Stimulated activated CD8-positive, alpha-beta memory T cell treated with anti-CD3 and anti-CD28 coated beads, Interleukin-12 subunit alpha, Interleukin-12 subunit beta, amount 100 ng/mL, for 1 hour (primary cell): ENCODE results near the gene SMYD5.

Experiments
- DNase-seq: peaks from one replicate; pipeline ENCODE4 v3.0.0-alpha.2; 2020; ENCODE audit warnings: low read depth

SMYD5 gene

GRCh38 chr2:73208258-73208657 lies 5.8 kb upstream of the SMYD5 start:
- no peak for DNase-seq

- no peak for DNase-seq
These were observed 4.0 kb upstream of the SMYD5 start for GRCh38 chr2:73210019-73210418.

- no peak for DNase-seq
These were observed 3.3 kb upstream of the SMYD5 start for GRCh38 chr2:73210696-73211095.

- DNase-seq, result no peak
These were observed 2.0 kb upstream of the SMYD5 start for GRCh38 chr2:73212098-73212447.

GRCh38 chr2:73212448-73213176 lies 1.4 kb upstream of the SMYD5 start:
- DNase-seq, result peak; percentile 52

- DNase-seq, result no peak
These were observed 1.2 kb downstream of the SMYD5 start for GRCh38 chr2:73215254-73215653.

GRCh38 chr2:73217160-73217559 lies 3.1 kb downstream of the SMYD5 start:
- no peak for DNase-seq

GRCh38 chr2:73217826-73218225 lies 3.8 kb downstream of the SMYD5 start:
- DNase-seq, result no peak

GRCh38 chr2:73218298-73218697 lies 4.3 kb downstream of the SMYD5 start:
- no peak for DNase-seq

GRCh38 chr2:73223821-73224220 lies 9.8 kb downstream of the SMYD5 start:
- no peak for DNase-seq

- DNase-seq, result no peak
These were observed 11.7 kb downstream of the SMYD5 start for GRCh38 chr2:73225513-73226360.

- DNase-seq, result no peak
These were observed 13.0 kb downstream of the SMYD5 start for GRCh38 chr2:73227086-73227485.

GRCh38 chr2:73228631-73229030 lies 14.6 kb downstream of the SMYD5 start:
- DNase-seq, result no peak

- DNase-seq, result no peak
These were observed 18.5 kb downstream of the SMYD5 start for GRCh38 chr2:73232403-73233153.

- DNase-seq, result peak; percentile 90
These were observed 19.3 kb downstream of the SMYD5 start, which contains the start of gene PRADC1 for GRCh38 chr2:73233154-73233931. Gene PRADC1 (minus strand): TSS chr2:73233239. CDS start chr2:73233160, 79 bp downstream.

GRCh38 chr2:73233932-73234832 lies 20.1 kb downstream of the SMYD5 start, which contains the start of gene CCT7:
Gene CCT7 (plus strand): TSS chr2:73234308. CDS start chr2:73234379, 71 bp downstream.
- peak; percentile 76 for DNase-seq

- no peak for DNase-seq
These were observed 21.4 kb downstream of the SMYD5 start for GRCh38 chr2:73235315-73236028.

GRCh38 chr2:73237168-73237567 lies 23.1 kb downstream of the SMYD5 start:
- no peak for DNase-seq

- no peak for DNase-seq
These were observed 24.1 kb downstream of the SMYD5 start for GRCh38 chr2:73238149-73238548.

GRCh38 chr2:73238976-73239375 lies 24.9 kb downstream of the SMYD5 start:
- no peak for DNase-seq
